HCEC 1CT (cell line): ENCODE results near the gene BRPF1.

Experiments
- DNase-seq: peaks from one replicate; pipeline ENCODE4 v3.0.0-alpha.2; 2017

The BRPF1 gene

GRCh38 chr3:9731206-9732079, at the start of gene BRPF1:
Gene BRPF1, plus strand, starts transcription at chr3:9731735. Its CDS starts 2,406 bp downstream, at chr3:9734141.
- DNase-seq = peak; percentile 99

DNA sequence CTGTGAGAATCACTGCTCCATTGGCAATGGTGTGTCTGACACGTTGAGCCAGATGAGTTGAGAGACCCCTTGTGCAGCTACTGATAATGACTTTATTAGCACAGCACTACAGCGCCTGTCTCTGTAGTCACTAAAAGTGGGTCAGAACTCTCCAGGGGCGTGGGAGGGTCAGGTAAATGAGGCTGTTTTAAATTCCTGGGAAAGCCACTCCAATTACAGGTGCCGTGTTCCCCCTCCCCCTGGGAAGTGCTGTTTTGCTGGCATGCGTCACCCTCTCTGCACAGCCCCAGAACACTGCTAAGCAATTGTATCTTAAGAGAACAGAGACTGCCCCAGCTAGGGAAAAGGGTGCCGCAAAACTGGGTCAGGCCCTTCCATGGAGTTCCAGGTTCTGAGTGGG, 49.4 kb upstream of the BRPF1 start:
- no peak for DNase-seq

DNA sequence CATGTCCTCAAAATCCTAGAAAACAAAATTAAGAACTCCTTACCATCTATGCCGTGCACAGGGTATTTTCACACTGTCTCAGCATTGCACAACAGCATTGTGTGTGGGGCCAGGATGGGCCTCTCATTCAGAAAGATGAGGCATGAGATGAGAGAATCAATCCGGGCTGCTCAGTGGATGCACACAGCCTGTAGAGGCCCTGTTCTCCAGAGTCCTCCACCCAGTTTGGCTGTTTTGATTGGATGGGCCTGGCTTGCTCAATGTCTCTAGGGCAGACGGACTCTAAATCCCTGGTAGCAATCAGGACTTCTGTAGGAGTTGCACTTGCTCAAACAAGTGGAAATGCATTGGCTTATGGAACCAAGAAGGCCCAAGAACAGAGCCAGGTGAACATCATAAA, 48.1 kb upstream of the BRPF1 start:
- DNase-seq = no peak

DNA sequence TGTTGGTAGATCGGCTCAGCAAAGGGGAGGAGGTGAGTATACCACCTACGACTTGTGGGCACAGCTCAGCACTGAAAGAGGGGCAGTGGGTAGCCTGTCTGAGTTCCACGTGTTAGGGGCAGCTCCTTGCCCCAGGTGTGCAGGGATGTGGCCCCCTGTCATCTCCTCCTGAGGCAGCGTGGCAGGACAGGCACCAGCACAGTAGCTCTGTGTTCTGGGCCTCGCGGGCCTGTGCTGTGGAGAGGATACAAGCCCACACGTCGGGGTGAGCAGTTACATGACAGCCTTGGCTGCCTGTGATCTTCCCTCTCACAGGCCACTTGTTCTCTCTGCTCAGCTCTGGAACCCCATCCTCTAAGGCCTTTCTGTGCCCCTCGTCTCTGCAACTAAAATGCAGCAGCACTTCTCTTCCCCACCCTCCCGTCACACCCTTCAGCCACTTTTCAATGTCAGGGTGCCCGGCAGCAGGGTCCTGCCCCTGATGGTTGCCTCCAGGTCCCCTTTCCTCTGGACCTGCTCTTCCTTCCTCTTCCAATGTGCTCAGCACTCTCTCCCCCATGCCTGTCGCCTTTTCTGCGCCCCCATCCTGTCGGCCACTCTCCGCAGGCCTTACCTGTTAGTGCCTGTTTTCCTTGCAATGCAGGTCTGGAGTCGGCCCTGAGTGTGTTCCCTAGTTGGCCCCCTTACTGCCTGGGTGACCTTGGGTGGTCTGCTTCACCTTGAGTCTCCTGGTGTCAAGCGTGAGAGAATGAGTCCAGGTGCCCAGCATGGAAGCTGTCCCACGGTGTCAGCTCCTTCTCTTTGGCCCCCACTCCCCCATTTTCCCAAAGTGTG, 46.1 kb upstream of the BRPF1 start:
- DNase-seq = no peak

DNA sequence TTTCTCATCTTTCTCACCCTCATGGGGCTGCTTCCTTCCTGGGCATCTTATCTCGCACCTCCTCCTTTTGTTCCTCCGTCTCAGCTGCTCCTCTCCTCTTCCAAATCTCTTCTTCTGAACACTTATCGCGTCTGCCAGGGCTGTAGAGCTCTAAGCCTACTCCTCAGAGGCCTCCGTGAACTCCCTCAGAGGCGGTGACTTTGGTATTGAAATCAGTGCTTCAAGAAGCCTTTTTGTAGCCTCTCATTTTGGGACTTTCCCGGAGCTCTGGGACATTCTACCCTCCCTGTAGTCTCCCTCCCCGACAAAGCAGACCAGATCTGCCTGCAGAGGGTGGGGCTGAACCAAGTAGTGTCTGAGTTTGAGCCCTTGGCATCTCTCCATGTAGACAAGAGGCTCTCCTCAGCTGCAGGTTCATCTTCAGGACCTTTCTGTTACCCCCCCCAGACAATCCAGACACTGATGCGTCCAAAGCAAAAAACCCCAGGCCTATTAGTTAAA, 45.4 kb upstream of the BRPF1 start:
- no peak for DNase-seq

- no peak for DNase-seq
Observed at GRCh38 chr3:9686703-9687102, 44.8 kb upstream of the BRPF1 start.

GRCh38 chr3:9687514-9687913, 44.0 kb upstream of the BRPF1 start:
- DNase-seq = no peak

- no peak for DNase-seq
Observed at GRCh38 chr3:9688961-9689360, 42.6 kb upstream of the BRPF1 start.

GRCh38 chr3:9689757-9690156, 41.8 kb upstream of the BRPF1 start:
- no peak for DNase-seq

DNA sequence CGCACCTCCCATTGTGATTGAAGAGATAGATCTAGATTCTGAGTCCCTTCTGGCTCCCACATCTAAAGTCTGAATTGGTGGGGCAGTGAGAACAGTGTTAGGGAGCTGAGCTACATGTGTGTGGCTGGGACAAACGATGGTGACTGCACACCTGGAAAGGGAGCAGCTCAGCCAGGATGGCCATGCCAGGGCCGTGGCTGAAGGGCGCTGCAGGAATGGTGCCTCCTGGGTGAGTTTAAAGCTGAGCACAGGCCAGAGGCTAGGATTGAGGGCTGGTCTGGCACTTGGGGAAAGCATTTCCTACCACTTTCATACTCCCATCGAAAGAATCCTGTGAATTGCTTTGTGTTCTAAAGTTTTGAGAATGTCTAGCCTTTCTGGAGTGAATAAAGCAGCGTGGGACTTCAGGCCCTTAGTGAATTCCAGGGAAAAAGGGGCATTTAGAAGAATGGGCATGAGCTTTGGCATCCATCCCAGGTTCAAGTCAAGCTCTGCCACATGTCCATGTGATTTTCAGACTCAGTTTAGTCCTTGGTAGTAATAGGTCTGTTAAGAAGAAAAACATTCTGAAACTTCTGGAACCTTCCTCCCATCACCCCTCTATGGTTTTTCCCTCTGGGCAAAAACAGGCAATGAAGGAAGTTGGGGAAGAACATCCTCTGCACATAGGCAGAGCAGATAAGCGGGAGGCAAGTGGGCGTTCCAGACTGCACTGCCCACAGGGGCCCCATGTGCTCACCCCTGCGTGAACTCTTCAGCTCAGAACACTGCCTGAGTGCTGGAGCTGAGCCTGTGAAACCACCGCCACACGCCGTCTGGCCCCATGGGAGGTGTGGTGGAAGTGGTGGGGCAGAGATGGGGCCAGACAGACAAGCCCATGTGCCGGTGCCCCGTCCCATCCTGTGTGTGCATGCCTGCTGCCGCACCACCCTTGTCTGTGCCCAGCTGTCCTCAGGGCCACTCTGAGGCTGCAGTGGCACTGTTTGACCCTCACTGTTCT, 40.8 kb upstream of the BRPF1 start:
- DNase-seq = no peak

DNA sequence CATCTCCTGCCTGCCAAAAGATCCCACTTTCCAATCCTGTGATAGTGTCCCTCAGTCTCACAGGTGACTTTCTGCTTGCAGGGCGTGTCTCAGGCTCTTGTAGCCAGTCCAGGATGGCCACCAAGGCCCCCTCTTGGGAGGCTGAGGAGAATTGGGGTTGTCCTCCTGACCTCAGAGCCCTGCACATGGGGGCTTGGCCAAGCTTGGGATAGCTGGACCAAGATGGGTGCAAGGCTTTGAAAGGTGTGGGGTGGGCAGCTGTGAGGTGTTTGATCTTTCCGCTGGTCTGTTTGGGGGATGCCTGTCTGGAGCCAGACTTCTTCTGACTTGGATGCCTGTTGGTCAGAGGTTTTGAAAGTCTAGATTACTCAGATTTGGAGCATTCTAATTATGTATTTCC, 39.9 kb upstream of the BRPF1 start:
- no peak for DNase-seq

DNA sequence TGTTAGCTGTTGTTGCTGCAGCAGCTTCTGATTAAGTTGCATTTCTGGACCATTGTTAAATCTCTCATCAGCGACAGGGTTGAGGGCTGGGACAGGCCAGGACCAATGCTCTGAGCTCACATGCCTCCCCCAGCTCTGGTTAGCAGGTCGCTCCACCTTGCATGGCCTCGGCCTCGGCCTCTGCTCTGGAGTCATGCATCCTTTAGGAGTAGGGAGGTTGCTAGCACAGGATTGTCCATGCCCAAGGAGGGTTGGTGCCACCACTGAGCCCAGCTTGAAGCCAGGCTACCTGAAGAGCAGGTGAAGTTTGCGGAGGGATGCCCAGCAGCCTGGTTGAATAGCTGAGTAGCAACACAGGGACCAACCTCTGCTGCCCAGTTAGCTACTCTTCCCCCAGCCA, 39.1 kb upstream of the BRPF1 start:
- DNase-seq = no peak

- DNase-seq = no peak
Observed at GRCh38 chr3:9695345-9695744, 36.2 kb upstream of the BRPF1 start.

- no peak for DNase-seq
Observed at GRCh38 chr3:9695746-9696145, 35.8 kb upstream of the BRPF1 start.

DNA sequence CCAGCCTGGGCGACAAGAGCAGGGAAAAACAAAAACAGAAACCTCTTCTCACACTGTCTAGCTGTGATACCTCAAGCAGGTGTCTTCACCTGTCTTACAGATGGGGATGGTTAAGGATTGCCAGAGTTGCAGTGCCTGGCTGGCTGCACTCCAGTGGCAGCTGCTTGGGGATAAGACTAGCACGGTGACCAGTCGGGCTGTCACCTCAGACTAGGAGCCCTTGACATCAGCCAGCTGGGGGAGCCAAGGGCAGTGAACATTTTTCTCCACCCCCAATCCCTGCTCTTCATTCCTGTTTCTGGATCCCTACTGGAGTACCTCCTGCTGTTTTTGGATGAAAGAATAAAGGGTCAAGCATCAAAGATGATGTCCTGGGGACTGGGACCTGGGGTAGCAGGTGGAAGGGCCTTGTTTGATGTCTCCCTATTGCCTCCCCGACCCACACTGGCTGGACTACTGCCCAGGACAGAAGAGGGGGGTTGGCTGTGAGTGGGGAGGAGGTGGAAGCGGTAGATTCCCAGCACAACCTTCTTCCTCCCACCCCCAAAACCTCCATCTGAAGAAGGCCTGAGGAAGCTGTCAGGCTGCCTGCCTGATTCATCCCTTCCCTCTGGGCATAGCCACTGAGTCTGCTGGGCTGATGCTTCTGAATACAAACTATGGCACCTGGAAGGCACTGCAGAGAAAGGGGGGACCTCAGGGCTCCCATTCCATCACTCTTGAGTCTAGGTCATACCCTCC, 34.9 kb upstream of the BRPF1 start:
- no peak for DNase-seq

DNA sequence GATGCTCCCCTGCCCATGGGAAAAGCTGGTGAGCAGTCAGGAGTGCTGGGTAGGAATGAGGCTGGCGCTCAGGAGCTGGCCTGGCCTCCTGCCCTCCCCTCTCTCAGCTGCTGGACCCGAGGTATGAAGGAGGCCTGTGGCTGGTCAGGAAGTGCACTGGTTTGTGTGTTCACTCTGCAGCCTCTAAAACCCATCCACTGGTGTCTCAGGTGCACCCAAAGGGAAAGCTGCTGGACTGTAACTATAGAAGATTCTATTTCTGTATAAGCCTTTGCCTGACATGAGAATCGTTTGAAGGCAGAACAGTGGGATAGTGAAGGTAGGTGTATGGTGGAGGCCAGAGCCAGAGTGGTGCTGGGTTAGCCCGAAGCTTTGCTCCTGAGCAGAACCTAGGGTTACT, 33.6 kb upstream of the BRPF1 start:
- DNase-seq = no peak

DNA sequence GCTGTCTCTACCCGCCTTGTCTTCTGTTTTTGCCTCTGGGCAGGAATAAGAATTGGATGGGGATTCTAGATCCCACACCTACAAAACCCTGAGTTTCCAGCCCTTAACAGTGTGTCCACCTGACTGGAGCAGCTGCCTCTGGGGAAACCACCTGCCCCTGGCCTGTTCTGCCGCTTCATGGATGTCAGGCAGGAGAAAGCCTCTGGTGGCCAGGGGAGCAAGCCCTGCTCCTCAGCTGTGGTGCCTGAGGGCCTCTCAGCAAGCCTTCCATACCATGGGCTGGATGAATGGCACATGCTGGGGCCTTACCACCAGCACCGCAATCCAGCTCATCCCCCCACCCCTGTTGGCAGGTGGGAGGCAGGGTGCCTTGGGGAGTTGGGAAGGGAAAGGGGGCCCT, 33.2 kb upstream of the BRPF1 start:
- DNase-seq = no peak

DNA sequence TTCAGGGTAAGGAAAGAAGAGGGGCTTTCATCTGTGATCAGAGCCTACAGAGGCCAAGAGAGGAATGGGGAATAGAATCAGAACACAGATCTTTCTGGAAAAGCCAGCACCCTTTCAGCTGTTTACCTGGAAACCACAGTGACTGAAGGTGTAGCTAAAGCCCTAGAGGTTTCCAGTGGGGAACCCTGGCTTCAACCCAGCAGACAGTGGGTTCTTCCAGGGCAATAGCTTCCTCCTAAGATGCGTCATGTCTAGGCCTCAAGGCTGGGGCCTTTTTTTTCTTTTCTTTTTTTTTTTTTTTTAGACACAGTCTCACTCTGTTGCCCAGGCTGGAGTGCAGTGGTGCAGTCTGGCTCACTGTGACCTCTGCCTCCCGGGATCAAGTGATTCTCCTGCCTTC, 31.0 kb upstream of the BRPF1 start:
- DNase-seq = no peak

DNA sequence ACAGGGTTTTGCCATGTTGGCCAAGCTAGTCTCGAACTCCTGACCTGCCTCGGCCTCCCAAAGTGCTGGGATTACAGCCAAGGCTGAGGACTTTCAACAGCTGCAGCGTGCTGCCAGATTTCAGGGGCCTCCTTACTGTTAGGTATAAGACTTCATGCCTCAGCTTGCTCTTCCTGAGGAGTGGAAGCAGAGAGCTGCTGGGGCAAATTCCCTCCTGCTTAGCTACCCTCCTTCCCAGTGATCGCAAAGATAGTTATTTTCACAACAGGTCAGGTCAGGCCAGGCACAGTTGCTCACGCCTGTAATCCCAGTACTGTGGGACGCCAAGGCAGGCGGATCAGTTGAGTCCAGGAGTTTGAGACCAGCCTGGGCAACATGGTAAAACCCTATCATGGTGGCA, 30.5 kb upstream of the BRPF1 start:
- no peak for DNase-seq

GRCh38 chr3:9701711-9702110, 29.8 kb upstream of the BRPF1 start:
- no peak for DNase-seq

DNA sequence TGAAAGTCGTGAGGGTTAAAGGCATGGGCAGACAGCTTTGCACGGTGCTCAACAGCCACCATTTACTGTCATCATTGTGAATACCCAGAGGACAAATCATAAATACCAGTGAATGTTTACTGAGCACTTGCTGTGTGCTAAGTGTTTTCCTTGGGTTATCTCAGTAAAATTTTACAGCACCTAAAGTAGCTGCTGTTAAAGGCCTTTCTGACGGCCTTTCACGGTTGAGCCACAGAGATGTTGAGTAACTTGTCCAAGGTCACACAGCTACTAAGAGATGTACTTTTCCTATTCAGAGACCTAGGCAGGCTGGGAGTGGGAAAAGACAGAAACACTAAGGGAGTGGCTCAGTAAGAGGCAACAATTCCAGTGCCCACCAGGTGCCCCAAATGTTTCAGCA, 28.3 kb upstream of the BRPF1 start:
- DNase-seq = no peak
